A673 (cell line): ENCODE results near the gene GEMIN2. TPM values are rescaled to one million over a fixed set of nuclear protein-coding genes. Genes with fewer than 3 reads are reported as not detected.

ENCODE experiments used
- BruUV-seq: library from RNA; stranded (reverse); fragments of 400-500 nt; replicated peaks from 2 replicates; lab custom pipeline; 2021; lab: Mats Ljungman, UMichigan
- CTCF ChIA-PET: fragments of 300-600 bp; sonication (Branson Sonifier 250); formaldehyde crosslinking; loops from one replicate; lab custom pipeline; 2022; ENCODE audit warnings: antibody characterized with exemption; lab: Charles Lee
- POLR2A ChIA-PET: fragments of 300-600 bp; sonication (Branson Sonifier 250); formaldehyde crosslinking; loops from one replicate; lab custom pipeline; 2022; ENCODE audit warnings: antibody characterized with exemption; ENCODE audit not compliant: low non-redundant PET; lab: Charles Lee
- DNase-seq: peaks from one replicate; pipeline ENCODE4 v3.0.0-alpha.2; 2015; ENCODE audit warnings: low spot score
- H3K27ac ChIP-seq: fragments of 200-600 bp; sonication (generic); 2 replicates; pipeline ENCODE4 v1.5.1; 2016; ENCODE audit warnings: mixed run types, low read depth, mild to moderate bottlenecking, mixed read lengths, antibody characterized with exemption, low read length; ENCODE audit not compliant: poor library complexity, severe bottlenecking
- H3K27me3 ChIP-seq: fragments of 200-600 bp; sonication (generic); replicated peaks from 2 replicates; pipeline ENCODE4 v1.6.1; 2017; ENCODE audit warnings: mixed run types, low read depth, mild to moderate bottlenecking, mixed read lengths, antibody characterized with exemption, low read length; ENCODE audit not compliant: insufficient read depth, poor library complexity
- H3K36me3 ChIP-seq: fragments of 200-600 bp; sonication (generic); 2 replicates; pipeline ENCODE4 v1.6.1; 2016; ENCODE audit warnings: mixed run types, mild to moderate bottlenecking, mixed read lengths, antibody characterized with exemption, low read length; ENCODE audit not compliant: insufficient read depth, poor library complexity, severe bottlenecking
- H3K4me1 ChIP-seq: fragments of 200-600 bp; sonication (generic); 2 replicates; pipeline ENCODE4 v1.6.1; 2017; ENCODE audit warnings: mixed run types, mild to moderate bottlenecking, mixed read lengths, antibody characterized with exemption, low read length; ENCODE audit not compliant: insufficient read depth, poor library complexity, severe bottlenecking
- H3K4me3 ChIP-seq: fragments of 200-600 bp; sonication (generic); 2 replicates; pipeline ENCODE4 v1.5.1; 2016; ENCODE audit warnings: low read depth, mixed run types, mild to moderate bottlenecking, mixed read lengths, low read length; ENCODE audit not compliant: poor library complexity, severe bottlenecking
- H3K9me3 ChIP-seq: fragments of 200-600 bp; sonication (generic); 2 replicates; pipeline ENCODE4 v1.6.1; 2016; ENCODE audit warnings: mixed run types, low read depth, mild to moderate bottlenecking, mixed read lengths, antibody characterized with exemption, low read length; ENCODE audit not compliant: poor library complexity, severe bottlenecking
- CTCF ChIP-seq: fragments of 300-800, 200-600 bp; sonication (generic); conservative IDR thresholded peaks from 2 replicates; pipeline ENCODE4 v1.5.1; 2017; ENCODE audit warnings: low read depth, mild to moderate bottlenecking, antibody characterized with exemption, low read length, moderate library complexity, mixed read lengths
- EZH2 ChIP-seq: fragments of 200-600 bp; sonication (generic); IDR thresholded peaks from 2 replicates; pipeline ENCODE4 v1.6.1; 2017; ENCODE audit warnings: borderline replicate concordance, low read depth, mild to moderate bottlenecking, mixed read lengths, antibody characterized with exemption, low read length; ENCODE audit not compliant: poor library complexity, severe bottlenecking
- intact Hi-C: fragments of 100-400 bp; cut with micrococcal nuclease; formaldehyde crosslinking; loops from one replicate; pipeline ENCODE4 v1.10.0; 2022; ENCODE audit not compliant: unreplicated experiment
- total RNA-seq: library from RNA; stranded (reverse); gene quantifications from 2 replicates; pipeline ENCODE4 v1.2.3, GENCODE V29; 2021

The GEMIN2 gene
- total RNA-seq, 1 experiment from 2014 or later, result 27.7 TPM

DNA sequence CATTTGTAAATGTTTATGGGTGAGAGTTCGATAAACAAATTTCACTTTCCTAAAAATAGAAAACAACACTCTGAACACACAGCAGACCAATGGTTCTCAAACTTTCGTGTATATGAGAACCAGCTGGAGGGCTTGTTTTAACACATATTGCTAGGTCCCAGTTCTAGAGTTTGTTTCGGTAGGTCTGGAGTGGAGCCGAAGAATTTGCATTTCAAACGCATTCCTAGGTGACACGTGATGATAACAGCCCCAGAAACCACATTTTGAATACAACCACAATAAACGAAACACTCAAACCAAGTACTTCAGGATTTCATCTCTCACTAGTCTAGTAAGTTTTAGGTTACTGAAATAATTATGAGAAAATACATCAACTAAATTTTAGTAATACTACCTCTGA, 28.2 kb upstream of the GEMIN2 start:
- no peak overlapping the region for H3K4me3 ChIP-seq
- BruUV-seq, result no TSS peak
- no peak for TF ChIP-seq EZH2
- TF ChIP-seq CTCF, result no peak
- ChIA-PET CTCF (no interaction called here), POLR2A (no interaction called here)
- intact Hi-C loops, result no loop called here
- H3K36me3 ChIP-seq, result peaks cover 35% of the 10 kb centered on the region
- no peaks in the 10 kb centered on the region for H3K27me3 ChIP-seq
- no peaks in the 10 kb centered on the region for H3K4me1 ChIP-seq
- H3K9me3 ChIP-seq, result no peaks in the 10 kb centered on the region
- H3K27ac ChIP-seq, result no peak overlapping the region
- no peak for DNase-seq

DNA sequence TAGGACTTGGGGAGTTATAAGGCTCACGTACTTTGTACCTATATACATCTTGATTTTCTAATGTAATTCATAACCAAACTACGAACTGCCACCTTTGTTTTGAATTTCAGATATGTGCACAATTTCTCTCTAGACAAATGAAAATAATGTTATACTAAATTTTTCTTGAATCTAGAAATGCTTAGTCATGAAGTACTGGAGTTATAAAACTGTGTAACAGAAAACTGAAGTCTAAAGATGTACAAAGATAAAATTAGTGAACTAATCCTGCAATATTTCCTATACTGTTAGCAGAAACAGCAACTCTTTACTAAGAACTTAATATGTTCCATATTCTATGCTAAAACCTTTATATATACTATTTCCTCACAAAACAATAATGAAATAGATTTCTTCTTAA, 26.6 kb upstream of the GEMIN2 start:
- BruUV-seq, result no TSS peak
- Histone ChIP-seq H3K4me1 (no peaks in the 10 kb centered on the region), H3K27me3 (no peaks in the 10 kb centered on the region), H3K9me3 (no peaks in the 10 kb centered on the region), H3K27ac (no peak overlapping the region), H3K36me3 (peaks cover 51% of the 10 kb centered on the region), H3K4me3 (no peak overlapping the region)
- ChIA-PET POLR2A (no interaction called here), CTCF (no interaction called here)
- TF ChIP-seq CTCF (no peak), EZH2 (no peak)
- intact Hi-C loops, result no loop called here
- DNase-seq, result no peak

GRCh38 chr14:39090548-39091111, 23.5 kb upstream of the GEMIN2 start:
- Histone ChIP-seq H3K9me3 (no peaks in the 10 kb centered on the region), H3K27ac (no peak overlapping the region), H3K4me1 (no peaks in the 10 kb centered on the region), H3K27me3 (no peaks in the 10 kb centered on the region), H3K36me3 (peaks cover 55% of the 10 kb centered on the region), H3K4me3 (no peak overlapping the region)
- no TSS peak for BruUV-seq
- TF ChIP-seq CTCF (no peak), EZH2 (no peak)
- ChIA-PET POLR2A (no interaction called here), CTCF (no interaction called here)
- intact Hi-C loops, result no loop called here
- DNase-seq, result no peak
